Endothelial cell of umbilical vein (primary cell): ENCODE results near the gene ERMAP. TPM values are rescaled to one million over a fixed set of nuclear protein-coding genes. Genes with fewer than 3 reads are reported as not detected.

Experiments
- BruUV-seq: library from RNA; stranded (reverse); fragments of 400-500 nt; replicated peaks from 2 replicates; lab custom pipeline; 2021; lab: Mats Ljungman, UMichigan
- CTCF ChIA-PET: fragments of 300-600, 350-600 bp; sonication (Branson Sonifier 250); formaldehyde crosslinking; loops from one replicate; lab custom pipeline; 2021; ENCODE audit warnings: antibody characterized with exemption, inconsistent platforms; lab: Charles Lee
- POLR2A ChIA-PET: fragments of 300-600, 350-600 bp; sonication (Branson Sonifier 250); formaldehyde crosslinking; loops from one replicate; lab custom pipeline; 2021; ENCODE audit warnings: antibody characterized with exemption, inconsistent platforms; lab: Charles Lee
- DNase-seq: peaks from one replicate; pipeline ENCODE4 v3.0.0-alpha.2; 2011; ENCODE audit warnings: low read depth, low spot score
- FAIRE-seq: peaks from 2 replicates; lab custom pipeline; 2011; peaks lifted over from hg19 to GRCh38; lab: Jason Lieb, UNC
- H2AFZ ChIP-seq: 2 replicates; pipeline ENCODE4 v1.6.0; 2012; ENCODE audit warnings: low read depth, low read length, control low read depth, inconsistent platforms
- H3K27ac ChIP-seq: 2 replicates; pipeline ENCODE4 v1.5.1; 2011; ENCODE audit warnings: low read depth, mild to moderate bottlenecking, control low read depth, low read length, moderate library complexity; ENCODE audit not compliant: insufficient read depth
- H3K27me3 ChIP-seq, 2 experiments: 2 replicates each; pipeline versions ENCODE4 v1.6.0 to v1.6.1; 2011; ENCODE audit warnings: low read length in 2 of 2, mixed read lengths in 1 of 2; ENCODE audit not compliant: control insufficient read depth in 2 of 2, insufficient read depth in 2 of 2
- H3K36me3 ChIP-seq, 2 experiments: 2 replicates in 1 of 2; 3 replicates in 1 of 2; pipeline ENCODE4 v1.5.1; 2011; ENCODE audit warnings: low read length in 2 of 2, mild to moderate bottlenecking in 1 of 2, moderate library complexity in 1 of 2; ENCODE audit not compliant: control insufficient read depth in 2 of 2, insufficient read depth in 2 of 2; ENCODE audit errors: extremely low read depth in 1 of 2
- H3K4me1 ChIP-seq: 3 replicates; pipeline ENCODE4 v1.5.1; 2011; ENCODE audit warnings: mild to moderate bottlenecking, low read length; ENCODE audit not compliant: control insufficient read depth, insufficient read depth; ENCODE audit errors: extremely low read depth
- H3K4me2 ChIP-seq: 2 replicates; pipeline ENCODE4 v1.6.1; 2011; ENCODE audit warnings: low read length, control low read depth, mixed read lengths; ENCODE audit not compliant: insufficient read depth
- H3K4me3 ChIP-seq, 3 experiments: fragments of 200-600 bp in 1 of 3; sonication (generic), shearing (Covaris generic) in 1 of 3; replicated peaks in 1 of 3; 2 replicates each; pipeline ENCODE4 v1.5.1; 2011 to 2016; ENCODE audit warnings: control low read depth in 3 of 3, low read length in 3 of 3, mild to moderate bottlenecking in 2 of 3, inconsistent platforms in 1 of 3, low read depth in 1 of 3, moderate library complexity in 1 of 3; ENCODE audit not compliant: insufficient read depth in 1 of 3
- H3K79me2 ChIP-seq: 2 replicates; pipeline ENCODE4 v1.6.0; 2012; ENCODE audit warnings: low read length, inconsistent platforms; ENCODE audit not compliant: control insufficient read depth, insufficient read depth
- H3K9ac ChIP-seq: replicated peaks from 2 replicates; pipeline ENCODE3; 2011; ENCODE audit warnings: low read length, control low read depth; ENCODE audit not compliant: insufficient read depth; ENCODE audit errors: extremely low read depth
- H3K9me1 ChIP-seq: replicated peaks from 3 replicates; pipeline ENCODE4 v1.6.0; 2011; ENCODE audit warnings: mild to moderate bottlenecking, low read length; ENCODE audit not compliant: control insufficient read depth, insufficient read depth; ENCODE audit errors: extremely low read depth
- H3K9me3 ChIP-seq: replicated peaks from 2 replicates; pipeline ENCODE4 v1.5.1; 2012; ENCODE audit warnings: low read length, inconsistent platforms; ENCODE audit not compliant: control insufficient read depth, insufficient read depth
- H4K20me1 ChIP-seq: replicated peaks from 2 replicates; pipeline ENCODE3; 2011; ENCODE audit warnings: mild to moderate bottlenecking, low read length; ENCODE audit not compliant: control insufficient read depth, insufficient read depth; ENCODE audit errors: extremely low read depth
- CTCF ChIP-seq, 2 donors: IDR thresholded peaks; 1 replicate in 1 of 2; 2 replicates in 1 of 2; pipeline ENCODE4 v1.5.1; 2011; ENCODE audit warnings: low read length in 2 of 2, mild to moderate bottlenecking in 2 of 2, moderate library complexity in 2 of 2, control low read depth in 1 of 2, inconsistent platforms in 1 of 2, low read depth in 1 of 2; ENCODE audit not compliant: insufficient read depth in 1 of 2; ENCODE audit errors: extremely low read depth in 1 of 2
- EZH2 ChIP-seq: IDR thresholded peaks from 2 replicates; pipeline ENCODE4 v1.6.1; 2012; ENCODE audit warnings: borderline replicate concordance, low read depth, mild to moderate bottlenecking, moderate library complexity, low read length, inconsistent platforms; ENCODE audit not compliant: severe bottlenecking
- FOS ChIP-seq: IDR thresholded peaks from 2 replicates; pipeline ENCODE4 v1.6.1; 2011; ENCODE audit warnings: mild to moderate bottlenecking, low read length, moderate library complexity, borderline replicate concordance; ENCODE audit not compliant: insufficient read depth
- GATA2 ChIP-seq: IDR thresholded peaks from 2 replicates; pipeline ENCODE4 v1.7.0; 2011; ENCODE audit warnings: low read depth, mild to moderate bottlenecking, moderate library complexity, mixed read lengths, low read length; ENCODE audit not compliant: insufficient read length, insufficient read depth
- JUN ChIP-seq: IDR thresholded peaks from 2 replicates; pipeline ENCODE4 v1.6.1; 2011; ENCODE audit warnings: borderline replicate concordance, low read depth; ENCODE audit not compliant: insufficient read length, insufficient read depth
- MAX ChIP-seq: IDR thresholded peaks from 2 replicates; pipeline ENCODE4 v1.6.1; 2011; ENCODE audit not compliant: insufficient read depth, insufficient read length
- MYC ChIP-seq: IDR thresholded peaks from one replicate; pipeline ENCODE4 v1.6.1; 2011; ENCODE audit warnings: mild to moderate bottlenecking, low read depth, low read length
- POLR2A ChIP-seq: IDR thresholded peaks from 2 replicates; pipeline ENCODE4 v1.6.1; 2012; ENCODE audit warnings: low read depth, mild to moderate bottlenecking, control low read depth, low read length
- POLR2AphosphoS5 ChIP-seq: IDR thresholded peaks from 2 replicates; pipeline ENCODE4 v1.6.1; 2012; ENCODE audit warnings: low read depth, mild to moderate bottlenecking, control low read depth, low read length, moderate library complexity; ENCODE audit not compliant: insufficient read depth
- dilution Hi-C: fragments of 300-500 bp; cut with MboI; formaldehyde crosslinking; loops from one replicate; pipeline ENCODE4 v1.15.0; 2019; ENCODE audit warnings: low sequenced_read_pairs; ENCODE audit not compliant: extremely low pct_ligation_motif_present
- intact Hi-C: fragments of 100-400 bp; cut with micrococcal nuclease; formaldehyde crosslinking; loops from one replicate; pipeline ENCODE4 v1.10.0; 2022
- polyA plus RNA-seq, 4 experiments: library from polyadenylated mRNA; depleted of rRNA in 3 of 4; stranded (reverse) in 3 of 4; unstranded in 1 of 4; fragments of >200 nt; gene quantifications; 2 replicates each; pipeline versions ENCODE4 v1.2.1 to v1.2.3, GENCODE V29; 2011 to 2012; ENCODE audit warnings: missing spikeins in 1 of 4
- total RNA-seq: library from RNA; stranded (reverse); gene quantifications from 2 replicates; pipeline ENCODE4 v1.2.3, GENCODE V29; 2021

The ERMAP gene
- total and polyA plus RNA-seq, 2 donors (not counting 3 experiments of a cell fraction or from before 2014, with no cell fraction given), result 7.8 to 8.6 TPM

- no peak for TF ChIP-seq JUN
- TF ChIP-seq GATA2, result no peak
- Histone ChIP-seq H3K9me1 (no peaks in the 10 kb centered on the region), H3K9me3 (no peaks in the 10 kb centered on the region), H4K20me1 (no peaks in the 10 kb centered on the region), H3K36me3 (no peaks in the 10 kb centered on the region), H3K79me2 (no peaks in the 10 kb centered on the region), H3K4me2 (peak overlapping the region; percentile 85), H3K27ac (peak overlapping the region; percentile 43), H3K27me3 (no peaks in the 10 kb centered on the region), H2AFZ (peak overlapping the region; percentile 96), H3K4me3 (peak overlapping the region in 2 of 3 experiments; percentile 74 to 87), H3K4me1 (peaks cover 18% of the 10 kb centered on the region), H3K9ac (peak overlapping the region; percentile 43)
- ChIA-PET CTCF (interaction anchor here (0.9 to 3.1 kb wide), 7 partner anchors 31 to 258 kb away, joined by 3 to 16 read pairs (median 6); partner anchors contain the start of genes C1orf50, P3H1 and ZNF691), POLR2A (interaction anchor here (1.1 kb wide), 1 partner anchor 49 kb away, joined by 6 read pairs; the partner anchor contains the start of genes C1orf50 and P3H1)
- FAIRE-seq, result no peak
- intact Hi-C loops, result loop anchor here (2.0 kb wide), 2 partner anchors 31 kb away; partner anchors contain the start of genes TMEM269 and ZNF691
- DNase-seq, result peak; percentile 42
- dilution Hi-C loops, result no loop called here
- TSS peak; percentile 35 for BruUV-seq
Measured at GRCh38 chr1:42815941-42816584, 859 bp upstream of the ERMAP start.

- POLR2A ChIA-PET, result interaction anchor here (0.7 to 1.3 kb wide), 5 partner anchors 14 to 51 kb away, joined by 3 to 10 read pairs (median 4); partner anchors contain the start of genes C1orf50, P3H1, TMEM269 and ZNF691
Measured at GRCh38 chr1:42817440-42817767, 482 bp downstream of the ERMAP start.

More at GRCh38 chr1:42817440-42817767, 482 bp downstream of the ERMAP start:
- Histone ChIP-seq H3K27me3 (no peaks in the 10 kb centered on the region), H2AFZ (peak overlapping the region; percentile 70), H3K4me3 (peak overlapping the region; percentile 29 to 87 (median 68)), H4K20me1 (no peaks in the 10 kb centered on the region), H3K36me3 (no peaks in the 10 kb centered on the region), H3K9me3 (no peaks in the 10 kb centered on the region), H3K9me1 (no peaks in the 10 kb centered on the region), H3K4me2 (peak overlapping the region; percentile 74), H3K79me2 (no peaks in the 10 kb centered on the region), H3K9ac (peak overlapping the region; percentile 93), H3K27ac (no peak overlapping the region), H3K4me1 (peaks cover 18% of the 10 kb centered on the region)
- TF ChIP-seq EZH2 (no peak), CTCF (IDR thresholded peaks at IDR 0.05; ENCODE audit: extremely low read depth in 1 of 2, insufficient read depth in 1 of 2, low read depth in 1 of 2, low read length in 2 of 2) (no peak), JUN (no peak), GATA2 (no peak), MYC (no peak), POLR2A (no peak), FOS (no peak), POLR2AphosphoS5 (no peak), MAX (no peak)
- FAIRE-seq (no peak), DNase-seq (no peak)
- dilution Hi-C loops, result no loop called here
- BruUV-seq, result no TSS peak
- CTCF ChIA-PET, result interaction anchor here (0.9 to 3.1 kb wide), 6 partner anchors 18 to 256 kb away, joined by 3 to 16 read pairs (median 8); partner anchors contain the start of gene ZNF691
- intact Hi-C loops, result loop anchor here (1.0 to 2.0 kb wide), 3 partner anchors 29 to 50 kb away; partner anchors contain the start of genes C1orf50, P3H1, TMEM269 and ZNF691
